Tibial artery (tissue), 4 donors: ENCODE data around the gene ENTPD5.

Experiments used
- DNase-seq, 2 donors: peaks; one replicate each; pipeline ENCODE4 v3.0.0-alpha.2; 2019
- H3K27ac ChIP-seq, 2 donors: fragments of 200-600 bp; sonication (generic) in 1 of 2; 1 replicate in 1 of 2; 2 replicates in 1 of 2; pipeline ENCODE4 v1.5.1; 2018 to 2019; ENCODE audit warnings: mild to moderate bottlenecking in 1 of 2
- H3K27me3 ChIP-seq, 2 donors: fragments of 200-600 bp; sonication (generic) in 1 of 2; one replicate each; pipeline versions ENCODE4 v1.5.1 to v1.6.0; 2016 to 2019
- H3K36me3 ChIP-seq, 3 donors: fragments of 200-600 bp; sonication (generic) in 2 of 3; one replicate each; pipeline ENCODE4 v1.5.1; 2016 to 2019; ENCODE audit warnings: mild to moderate bottlenecking in 2 of 3
- H3K4me1 ChIP-seq, 4 donors: fragments of 200-600 bp; sonication (generic) in 2 of 4; 1 replicate in 3 of 4; 2 replicates in 1 of 4; pipeline ENCODE4 v1.5.1; 2016 to 2019
- H3K4me3 ChIP-seq, 2 donors: fragments of 200-600 bp; sonication (generic) in 1 of 2; 1 replicate in 1 of 2; 2 replicates in 1 of 2; pipeline ENCODE4 v1.5.1; 2018 to 2019; ENCODE audit warnings: mild to moderate bottlenecking in 2 of 2
- H3K9me3 ChIP-seq, 3 donors: fragments of 200-600 bp; sonication (generic) in 1 of 3; one replicate each; pipeline ENCODE4 v1.5.1; 2016 to 2019
- CTCF ChIP-seq, 2 experiments: fragments of 200-600 bp in 1 of 2; fragments of 450-650 bp in 1 of 2; IDR thresholded peaks; one replicate each; pipeline ENCODE4 v1.5.1; 2017 to 2019; ENCODE audit warnings: antibody characterized with exemption in 2 of 2, mild to moderate bottlenecking in 1 of 2, moderate library complexity in 1 of 2
- intact Hi-C: fragments of 100-400 bp; cut with DNase I; formaldehyde crosslinking; loops from one replicate; pipeline ENCODE4 v1.15.0; 2023; ENCODE audit warnings: low total_unique reads

The ENTPD5 gene

GRCh38 chr14:74035556-74035955 is 16.5 kb upstream of the ENTPD5 start:
- DNase-seq, result no peak
- peaks cover 0 to 21% (median 0%) of the 10 kb centered on the region in 3 donors for H3K36me3 ChIP-seq
- H3K9me3 ChIP-seq, result no peaks in the 10 kb centered on the region
- no peak overlapping the region for H3K27ac ChIP-seq
- H3K4me3 ChIP-seq, result no peak overlapping the region
- no peaks in the 10 kb centered on the region for H3K27me3 ChIP-seq
- H3K4me1 ChIP-seq, result no peaks in the 10 kb centered on the region
- intact Hi-C loops, result no loop called here
- no peak for TF ChIP-seq CTCF (IDR thresholded peaks at IDR 0.05)

- Histone ChIP-seq H3K27me3 (no peaks in the 10 kb centered on the region), H3K36me3 (peaks cover 0 to 21% (median 0%) of the 10 kb centered on the region in 3 donors), H3K4me3 (no peak overlapping the region), H3K27ac (no peak overlapping the region), H3K4me1 (no peaks in the 10 kb centered on the region), H3K9me3 (no peaks in the 10 kb centered on the region)
- TF ChIP-seq CTCF (IDR thresholded peaks at IDR 0.05), result no peak
- intact Hi-C loops, result no loop called here
- no peak for DNase-seq
These were observed 15.5 kb upstream of the ENTPD5 start for GRCh38 chr14:74034572-74034971.

GRCh38 chr14:74029136-74029535 is 10.0 kb upstream of the ENTPD5 start:
- TF ChIP-seq CTCF (IDR thresholded peaks at IDR 0.05), result no peak
- Histone ChIP-seq H3K4me1 (no peaks in the 10 kb centered on the region), H3K36me3 (peaks cover 0 to 13% (median 0%) of the 10 kb centered on the region in 3 donors), H3K4me3 (no peak overlapping the region), H3K27me3 (no peaks in the 10 kb centered on the region), H3K27ac (no peak overlapping the region), H3K9me3 (no peaks in the 10 kb centered on the region)
- intact Hi-C loops, result no loop called here
- DNase-seq, result no peak

GRCh38 chr14:74022346-74022745 is 3.3 kb upstream of the ENTPD5 start:
- no peaks in the 10 kb centered on the region for H3K36me3 ChIP-seq
- TF ChIP-seq CTCF (IDR thresholded peaks at IDR 0.05), result no peak
- H3K4me3 ChIP-seq, result no peak overlapping the region
- intact Hi-C loops, result no loop called here
- no peak for DNase-seq
- H3K27ac ChIP-seq, result no peak overlapping the region
- H3K27me3 ChIP-seq, result no peaks in the 10 kb centered on the region
- no peaks in the 10 kb centered on the region for H3K9me3 ChIP-seq
- H3K4me1 ChIP-seq, result peaks cover 0 to 13% (median 6%) of the 10 kb centered on the region in 4 donors

GRCh38 chr14:74019408-74020137 is 485 bp upstream of the ENTPD5 start:
- DNase-seq, result peak in 1 of 2 donors; percentile 22
- peak overlapping the region; percentile 96 to 97 for H3K27ac ChIP-seq
- H3K36me3 ChIP-seq, result peaks cover 0 to 5% (median 0%) of the 10 kb centered on the region in 3 donors
- H3K4me1 ChIP-seq, result peaks cover 0 to 13% (median 6%) of the 10 kb centered on the region in 4 donors
- no peaks in the 10 kb centered on the region for H3K9me3 ChIP-seq
- no peak for TF ChIP-seq CTCF (IDR thresholded peaks at IDR 0.05)
- H3K27me3 ChIP-seq, result no peaks in the 10 kb centered on the region
- peak overlapping the region; percentile 83 to 84 for H3K4me3 ChIP-seq
- intact Hi-C loops, result loop anchor here (1.0 kb wide), 1 partner anchor 69 kb away; the partner anchor contains the start of genes COQ6 and FAM161B
